ENCODE data around the gene PLAU. TPM values are rescaled to one million over a fixed set of nuclear protein-coding genes. Genes with fewer than 3 reads are reported as not detected.

The PLAU gene
- total and polyA plus RNA-seq, 9 of the 15 experiments (the other 6 are each of a cell fraction or from before 2014, with no cell fraction given), result 2.1 to 16.9 (median 3.3) TPM

GRCh38 chr10:73962386-73962785 lies 51.5 kb downstream of the PLAU start:
- H3K9ac ChIP-seq (ENCODE audit: insufficient read depth in 1 of 2, low read depth in 2 of 2, low read length in 2 of 2), result no peak overlapping the region; a peak in 1 of 4 replicates
- BruUV-seq (replicated peaks), result no TSS peak
- H3K4me3 ChIP-seq, result no peak overlapping the region
- H3K4me1 ChIP-seq (replicated peaks in 1 of 2; ENCODE audit: control insufficient read depth in 2 of 2, insufficient read depth in 2 of 2, low read length in 2 of 2), result peaks cover 32 to 36% of the 10 kb centered on the region in 2 experiments
- H3K79me2 ChIP-seq (ENCODE audit: control insufficient read depth, insufficient read depth, low read length), result no peaks in the 10 kb centered on the region
- in situ Hi-C loops (cut with MboI) (no loop called here), intact Hi-C loops (cut with micrococcal nuclease) (no loop called here)
- CTCF ChIA-PET (ENCODE audit: low intra/inter-chr PET ratio), result no interaction called here
- H3K36me3 ChIP-seq (ENCODE audit: control insufficient read depth, insufficient read depth, low read length), result no peaks in the 10 kb centered on the region
- ATAC-seq (no peak), FAIRE-seq (no peak), DNase-seq (ENCODE audit: extremely low read depth in 1 of 4, low spot score in 3 of 4) (no peak)
- H3K9me3 ChIP-seq (replicated peaks; ENCODE audit: control insufficient read depth, insufficient read depth, low read depth, low read length), result peaks cover 5% of the 10 kb centered on the region; the same call in 1 of the 2 replicates
- no peak overlapping the region for H3K27ac ChIP-seq (ENCODE audit: extremely low read depth, low read depth, low read length)
- no peaks in the 10 kb centered on the region for H4K20me1 ChIP-seq (replicated peaks; ENCODE audit: control insufficient read depth, insufficient read depth, low read length)
- H2AFZ ChIP-seq (ENCODE audit: low read depth, low read length), result 0 out of 2 replicates have a peak overlapping the region, but pooled peaks have one; percentile 40
- POLR2A ChIA-PET, result interaction anchor here (0.8 to 1.5 kb wide), 4 partner anchors 9 to 111 kb away, joined by 3 read pairs; no protein-coding TSS in a partner anchor
- H3K9me1 ChIP-seq (ENCODE audit: control insufficient read depth, insufficient read depth, low read length), result no peaks in the 10 kb centered on the region
- no peak overlapping the region for H3K4me2 ChIP-seq (ENCODE audit: insufficient read depth, low read length)
- WGBS (ENCODE audit: insufficient coverage, low coverage, missing lambda C conversion rate), result 100% methylated on average over 2 of the region's 2 CpGs
- no peaks in the 10 kb centered on the region for H3K27me3 ChIP-seq (ENCODE audit: control insufficient read depth in 2 of 2, insufficient read depth in 2 of 2, low read length in 2 of 2)
- TF ChIP-seq ZBTB17 (CRISPR knock-in tag; IDR thresholded peaks at IDR 0.05) (no peak), RBM14 (IDR thresholded peaks at IDR 0.05; ENCODE audit: borderline replicate concordance, insufficient read depth, low read depth, low read length) (no peak), CLOCK (CRISPR knock-in tag; IDR thresholded peaks at IDR 0.05; ENCODE audit: borderline replicate concordance) (no peak), ZNF780A (CRISPR knock-in tag; IDR thresholded peaks at IDR 0.05) (no peak), SMAD2 (IDR thresholded peaks at IDR 0.05; ENCODE audit: low read depth, low read length) (no peak), SIRT6 (IDR thresholded peaks at IDR 0.05; ENCODE audit: low read depth, low read length) (no peak), PPARD (CRISPR knock-in tag; IDR thresholded peaks at IDR 0.05) (no peak), REST (IDR thresholded peaks at IDR 0.05; ENCODE audit: borderline replicate concordance) (no peak), REST (CRISPR knock-in tag; IDR thresholded peaks at IDR 0.05; ENCODE audit: low read depth) (no peak)

All from K562 (cell line).